GM06990 (cell line): Measurements from ENCODE around the gene KANSL1.

ENCODE experiments used
- DNase-seq: peaks from one replicate; pipeline ENCODE4 v3.0.0-alpha.2; 2011; ENCODE audit not compliant: insufficient read length; ENCODE audit errors: extremely low read depth
- H3K27me3 ChIP-seq: replicated peaks from 2 replicates; pipeline ENCODE4 v1.6.0; 2011; ENCODE audit warnings: low read length; ENCODE audit not compliant: control insufficient read depth, insufficient read depth
- H3K36me3 ChIP-seq: 2 replicates; pipeline ENCODE4 v1.5.1; 2011; ENCODE audit warnings: low read length; ENCODE audit not compliant: control insufficient read depth, insufficient read depth
- H3K4me3 ChIP-seq: replicated peaks from 2 replicates; pipeline ENCODE4 v1.5.1; 2011; ENCODE audit warnings: low read depth, mild to moderate bottlenecking, control low read depth, low read length
- TF ChIP-seq, protein P1 (sequence below): IDR thresholded peaks from 2 replicates; pipeline ENCODE4 v1.5.1; 2011; ENCODE audit warnings: low read length, control low read depth, mild to moderate bottlenecking, inconsistent platforms; ENCODE audit not compliant: insufficient read depth, poor library complexity, severe bottlenecking

The KANSL1 gene

DNA sequence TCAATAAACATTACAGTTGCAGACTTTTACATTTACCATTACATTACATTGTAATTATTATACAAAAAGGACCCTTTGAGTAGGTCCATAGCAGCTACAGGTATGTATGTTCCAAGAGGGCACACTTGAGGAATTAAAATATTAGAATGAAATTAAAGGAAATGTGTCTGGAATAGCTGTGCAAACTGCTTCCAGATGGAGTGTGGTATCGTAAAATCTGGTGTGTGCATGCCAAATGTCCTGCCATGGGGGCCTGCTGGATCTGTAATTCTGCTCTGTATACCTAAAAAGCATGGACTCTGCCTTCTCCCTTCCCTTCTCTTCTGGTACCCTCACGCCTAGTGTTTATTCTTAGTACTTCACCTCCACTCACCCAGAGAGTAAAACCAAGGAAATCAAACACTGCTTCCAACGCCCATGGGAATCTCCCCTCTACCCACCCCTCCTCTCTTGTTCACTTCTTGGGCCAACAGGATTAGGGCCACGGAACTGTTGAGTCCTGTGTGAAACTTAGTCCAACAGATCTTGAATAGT lies 155.4 kb downstream of the KANSL1 start:
- TF ChIP-seq, protein P1, sequence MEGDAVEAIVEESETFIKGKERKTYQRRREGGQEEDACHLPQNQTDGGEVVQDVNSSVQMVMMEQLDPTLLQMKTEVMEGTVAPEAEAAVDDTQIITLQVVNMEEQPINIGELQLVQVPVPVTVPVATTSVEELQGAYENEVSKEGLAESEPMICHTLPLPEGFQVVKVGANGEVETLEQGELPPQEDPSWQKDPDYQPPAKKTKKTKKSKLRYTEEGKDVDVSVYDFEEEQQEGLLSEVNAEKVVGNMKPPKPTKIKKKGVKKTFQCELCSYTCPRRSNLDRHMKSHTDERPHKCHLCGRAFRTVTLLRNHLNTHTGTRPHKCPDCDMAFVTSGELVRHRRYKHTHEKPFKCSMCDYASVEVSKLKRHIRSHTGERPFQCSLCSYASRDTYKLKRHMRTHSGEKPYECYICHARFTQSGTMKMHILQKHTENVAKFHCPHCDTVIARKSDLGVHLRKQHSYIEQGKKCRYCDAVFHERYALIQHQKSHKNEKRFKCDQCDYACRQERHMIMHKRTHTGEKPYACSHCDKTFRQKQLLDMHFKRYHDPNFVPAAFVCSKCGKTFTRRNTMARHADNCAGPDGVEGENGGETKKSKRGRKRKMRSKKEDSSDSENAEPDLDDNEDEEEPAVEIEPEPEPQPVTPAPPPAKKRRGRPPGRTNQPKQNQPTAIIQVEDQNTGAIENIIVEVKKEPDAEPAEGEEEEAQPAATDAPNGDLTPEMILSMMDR = no peak
- Histone ChIP-seq H3K36me3 (peaks cover 31% of the 10 kb centered on the region), H3K27me3 (no peaks in the 10 kb centered on the region), H3K4me3 (no peak overlapping the region)
- DNase-seq = no peak

- no peaks in the 10 kb centered on the region for H3K27me3 ChIP-seq
- TF ChIP-seq, protein P1 = no peak
- no peak for DNase-seq
- H3K36me3 ChIP-seq = peaks cover 33% of the 10 kb centered on the region
- no peak overlapping the region for H3K4me3 ChIP-seq
Measured at GRCh38 chr17:46036491-46036890, 156.7 kb downstream of the KANSL1 start.

DNA sequence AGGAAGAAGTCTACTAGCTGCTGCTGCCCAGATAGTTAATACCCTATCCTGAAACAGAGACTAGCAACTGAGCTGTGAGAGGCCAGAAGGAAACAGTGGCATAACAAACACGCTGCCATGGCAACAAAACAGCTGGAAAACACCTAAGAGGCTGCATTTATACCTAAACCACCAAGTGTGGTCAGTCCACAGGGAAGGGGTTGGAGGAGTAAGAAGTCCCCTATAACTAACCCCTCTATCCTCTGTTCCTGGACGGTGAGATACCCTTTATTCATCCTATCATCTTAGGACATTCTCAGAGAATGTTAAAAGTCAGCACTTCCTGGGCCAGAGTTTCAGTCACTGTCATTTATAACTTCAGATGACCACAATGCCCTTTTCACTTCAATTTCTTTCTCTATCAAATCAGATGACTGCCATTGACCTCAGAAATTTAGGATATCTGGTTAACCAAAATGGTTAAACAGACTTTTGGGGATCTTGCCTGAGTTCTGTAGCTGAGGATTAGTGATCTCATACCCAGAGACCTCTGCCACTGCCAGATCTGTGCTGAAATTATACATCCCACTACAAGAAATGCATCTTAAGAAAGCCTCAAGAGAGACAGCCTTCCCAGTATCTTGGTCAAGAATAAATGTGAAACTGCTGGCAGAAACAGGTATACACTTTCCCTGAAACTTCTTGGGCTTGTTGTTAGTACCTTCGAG lies 158.0 kb downstream of the KANSL1 start:
- Histone ChIP-seq H3K27me3 (no peaks in the 10 kb centered on the region), H3K4me3 (no peak overlapping the region), H3K36me3 (peaks cover 41% of the 10 kb centered on the region)
- DNase-seq = no peak
- TF ChIP-seq, protein P1 = no peak

DNA sequence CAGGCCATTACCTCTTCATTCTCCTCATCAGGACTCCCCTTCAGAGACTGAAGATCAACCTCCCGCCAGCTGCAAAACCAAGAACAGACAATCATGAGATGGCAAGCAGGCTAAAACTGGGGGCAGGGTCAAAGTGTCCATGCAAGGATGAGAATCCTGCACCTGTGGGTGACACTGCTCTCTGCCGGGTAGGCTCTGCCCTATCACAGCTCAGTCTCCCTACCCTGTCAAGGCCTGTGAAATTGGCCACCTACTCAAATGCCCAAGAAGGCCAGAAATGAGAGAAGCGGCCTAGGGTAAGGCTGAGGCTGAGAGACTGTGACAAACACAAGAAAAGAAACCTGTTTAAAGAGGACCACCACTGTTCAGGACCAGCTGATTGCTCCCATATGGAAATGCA lies 159.8 kb downstream of the KANSL1 start:
- no peak overlapping the region for H3K4me3 ChIP-seq
- H3K36me3 ChIP-seq = peaks cover 32% of the 10 kb centered on the region
- no peak for DNase-seq
- TF ChIP-seq, protein P1 = no peak
- no peaks in the 10 kb centered on the region for H3K27me3 ChIP-seq

- no peaks in the 10 kb centered on the region for H3K27me3 ChIP-seq
- no peak overlapping the region for H3K4me3 ChIP-seq
- TF ChIP-seq, protein P1 = no peak
- H3K36me3 ChIP-seq = peaks cover 31% of the 10 kb centered on the region
- no peak for DNase-seq
Measured at GRCh38 chr17:46032909-46033308, 160.3 kb downstream of the KANSL1 start.
